ENCODE data around the gene CTNNAL1. TPM values are rescaled to one million over a fixed set of nuclear protein-coding genes. Genes with fewer than 3 reads are reported as not detected.

Gene CTNNAL1
- total and polyA plus RNA-seq, 2 donors (not counting 3 experiments of a cell fraction or from before 2014, with no cell fraction given), result 29.5 to 76.2 TPM

- H3K4me3 ChIP-seq (replicated peaks in 1 of 3; ENCODE audit: insufficient read depth in 1 of 3, low read depth in 1 of 3, low read length in 3 of 3), result no peak overlapping the region
- POLR2A ChIA-PET, result no interaction called here
- no peak overlapping the region for H3K27ac ChIP-seq (ENCODE audit: insufficient read depth, low read depth, low read length)
- FAIRE-seq, result peak; percentile 4
- TF ChIP-seq MAX (IDR thresholded peaks at IDR 0.05; ENCODE audit: insufficient read depth, insufficient read length) (no peak), GATA2 (IDR thresholded peaks at IDR 0.05; ENCODE audit: insufficient read depth, insufficient read length, low read depth, low read length) (no peak), FOS (IDR thresholded peaks at IDR 0.05; ENCODE audit: borderline replicate concordance, insufficient read depth, low read length) (no peak), POLR2AphosphoS5 (IDR thresholded peaks at IDR 0.05; ENCODE audit: insufficient read depth, low read depth, low read length) (no peak), JUN (IDR thresholded peaks at IDR 0.05; ENCODE audit: borderline replicate concordance, insufficient read depth, insufficient read length, low read depth) (no peak), MYC (IDR thresholded peaks at IDR 0.05; ENCODE audit: low read depth, low read length) (no peak), POLR2A (IDR thresholded peaks at IDR 0.05; ENCODE audit: low read depth, low read length) (no peak), CTCF (IDR thresholded peaks at IDR 0.05; ENCODE audit: extremely low read depth in 1 of 2, insufficient read depth in 1 of 2, low read depth in 1 of 2, low read length in 2 of 2) (no peak), EZH2 (IDR thresholded peaks at IDR 0.05; ENCODE audit: borderline replicate concordance, low read depth, low read length, severe bottlenecking) (no peak)
- H3K27me3 ChIP-seq (ENCODE audit: control insufficient read depth in 2 of 2, insufficient read depth in 2 of 2, low read length in 2 of 2), result no peaks in the 10 kb centered on the region
- dilution Hi-C loops (cut with MboI; ENCODE audit: extremely low pct_ligation_motif_present, low sequenced_read_pairs) (no loop called here), intact Hi-C loops (cut with micrococcal nuclease) (no loop called here)
- H3K9me3 ChIP-seq (replicated peaks; ENCODE audit: control insufficient read depth, insufficient read depth, low read length), result no peaks in the 10 kb centered on the region
- peaks cover 3% of the 10 kb centered on the region for H3K9me1 ChIP-seq (replicated peaks; ENCODE audit: control insufficient read depth, extremely low read depth, insufficient read depth, low read length)
- no peaks in the 10 kb centered on the region for H4K20me1 ChIP-seq (replicated peaks; ENCODE audit: control insufficient read depth, extremely low read depth, insufficient read depth, low read length)
- no peaks in the 10 kb centered on the region for H3K79me2 ChIP-seq (ENCODE audit: control insufficient read depth, insufficient read depth, low read length)
- H3K4me1 ChIP-seq (ENCODE audit: control insufficient read depth, extremely low read depth, insufficient read depth, low read length), result peaks cover 9% of the 10 kb centered on the region
- H3K36me3 ChIP-seq (ENCODE audit: control insufficient read depth in 2 of 2, extremely low read depth in 1 of 2, insufficient read depth in 2 of 2, low read length in 2 of 2), result peaks cover 15 to 18% of the 10 kb centered on the region in 2 experiments
- H3K4me2 ChIP-seq (ENCODE audit: insufficient read depth, low read length), result no peak overlapping the region
- no peak overlapping the region for H3K9ac ChIP-seq (replicated peaks; ENCODE audit: extremely low read depth, insufficient read depth, low read length)
- BruUV-seq (replicated peaks), result no TSS peak
- CTCF ChIA-PET, result interaction anchor here (1.0 to 1.9 kb wide), 4 partner anchors 8 to 98 kb away, joined by 3 to 6 read pairs (median 3); partner anchors contain the start of gene TMEM245
- no peak for DNase-seq (ENCODE audit: low read depth, low spot score)
- H2AFZ ChIP-seq (ENCODE audit: low read depth, low read length), result no peak overlapping the region
These were observed 39.1 kb upstream of the CTNNAL1 start for GRCh38 chr9:109052416-109052815.
